IPS-NIHi7 (cell line): ENCODE results near the gene BTRC.

Source experiments
- DNase-seq: peaks from one replicate; pipeline ENCODE4 v3.0.0; 2012; ENCODE audit warnings: mixed read lengths; ENCODE audit errors: extremely low spot score

Gene BTRC

GRCh38 chr10:101484175-101484745, 130.3 kb downstream of the BTRC start:
- no peak for DNase-seq

GRCh38 chr10:101485207-101485606, 131.2 kb downstream of the BTRC start:
- DNase-seq: no peak

- DNase-seq: peak; percentile 18
Observed at GRCh38 chr10:101485681-101486554, 132.0 kb downstream of the BTRC start.

- no peak for DNase-seq
Observed at GRCh38 chr10:101487399-101487798, 133.4 kb downstream of the BTRC start.

- DNase-seq: no peak
Observed at GRCh38 chr10:101489355-101489754, 135.4 kb downstream of the BTRC start.

GRCh38 chr10:101490026-101490425, 136.1 kb downstream of the BTRC start:
- no peak for DNase-seq

GRCh38 chr10:101492205-101492604, 138.2 kb downstream of the BTRC start:
- DNase-seq: no peak

GRCh38 chr10:101492814-101493213, 138.8 kb downstream of the BTRC start:
- no peak for DNase-seq

- no peak for DNase-seq
Observed at GRCh38 chr10:101493249-101493648, 139.3 kb downstream of the BTRC start.

- DNase-seq: no peak
Observed at GRCh38 chr10:101493782-101494281, 139.9 kb downstream of the BTRC start.

- DNase-seq: no peak
Observed at GRCh38 chr10:101494650-101495049, 140.7 kb downstream of the BTRC start.

GRCh38 chr10:101495324-101495925, 141.5 kb downstream of the BTRC start:
- peak; percentile 43 for DNase-seq

GRCh38 chr10:101504438-101504837, 150.5 kb downstream of the BTRC start:
- no peak for DNase-seq

- no peak for DNase-seq
Observed at GRCh38 chr10:101506829-101507661, 153.1 kb downstream of the BTRC start.

- DNase-seq: no peak
Observed at GRCh38 chr10:101507828-101508227, 153.9 kb downstream of the BTRC start.

- no peak for DNase-seq
Observed at GRCh38 chr10:101511938-101512337, 158.0 kb downstream of the BTRC start.

GRCh38 chr10:101512738-101513137, 158.8 kb downstream of the BTRC start:
- no peak for DNase-seq

GRCh38 chr10:101513733-101514132, 159.8 kb downstream of the BTRC start:
- DNase-seq: no peak

GRCh38 chr10:101525848-101526247, 171.9 kb downstream of the BTRC start:
- DNase-seq: no peak

- no peak for DNase-seq
Observed at GRCh38 chr10:101529207-101529606, 175.2 kb downstream of the BTRC start.

GRCh38 chr10:101529725-101530553, 176.0 kb downstream of the BTRC start:
- no peak for DNase-seq
